A549 (cell line): ENCODE results near the gene CYP2A6. TPM values are rescaled to one million over a fixed set of nuclear protein-coding genes. Genes with fewer than 3 reads are reported as not detected.

ENCODE experiments used
- ATAC-seq, 2 experiments: fragments of 200-7000 bp in 1 of 2; fragments of >200 bp in 1 of 2; cut with Nextera tagmentation in 1 of 2; cut with Tn5 transposase in 1 of 2; 3 replicates each; pipeline versions ENCODE4 v1.8.0 to v1.9.1; 2018 to 2020; ENCODE audit warnings: mild to moderate bottlenecking in 1 of 2, moderate library complexity in 1 of 2
- CTCF ChIA-PET: fragments of 300-600 bp; sonication (Branson Sonifier 250); formaldehyde crosslinking; extraction: SDS; loops from one replicate; lab custom pipeline; 2021; ENCODE audit warnings: antibody characterized with exemption, inconsistent platforms; lab: Yijun Ruan, JAX
- POLR2A ChIA-PET: fragments of 350-600 bp; formaldehyde crosslinking; extraction: SDS; loops from one replicate; lab custom pipeline; 2021; ENCODE audit warnings: antibody characterized with exemption, inconsistent platforms; lab: Yijun Ruan, JAX
- DNase-seq, 2 experiments: peaks; one replicate each; pipeline versions ENCODE4 v3.0.0 to v3.0.0-alpha.2; 2011 to 2016; ENCODE audit warnings: low read depth in 1 of 2, low spot score in 1 of 2
- FAIRE-seq: peaks from 2 replicates; lab custom pipeline; 2011; peaks lifted over from hg19 to GRCh38; lab: Jason Lieb, UNC
- H3K27ac ChIP-seq, 2 experiments: fragments of >200 bp; sonication (Bioruptor Twin); formaldehyde crosslinking; 3 replicates each; pipeline ENCODE4 v1.5.1; 2016 to 2017
- H3K4me1 ChIP-seq: fragments of >200 bp; sonication (Bioruptor Twin); formaldehyde crosslinking; 3 replicates; pipeline ENCODE4 v1.6.1; 2016
- H3K4me2 ChIP-seq: fragments of >200 bp; sonication (Bioruptor Twin); formaldehyde crosslinking; 3 replicates; pipeline ENCODE4 v1.6.1; 2016
- H3K4me3 ChIP-seq: fragments of >200 bp; sonication (Bioruptor Twin); formaldehyde crosslinking; 3 replicates; pipeline ENCODE4 v1.5.1; 2016
- H3K9me3 ChIP-seq: fragments of >200 bp; sonication (Bioruptor Twin); formaldehyde crosslinking; 3 replicates; pipeline ENCODE4 v1.6.1; 2016
- CEBPB ChIP-seq, 2 experiments: fragments of >200 bp in 1 of 2; sonication (Bioruptor Twin) in 1 of 2; formaldehyde crosslinking in 1 of 2; IDR thresholded peaks; 2 replicates each; pipeline ENCODE4 v1.6.1; 2012 to 2016
- CHD2 ChIP-seq: fragments of 150-350 bp; IDR thresholded peaks from 2 replicates; pipeline ENCODE4 v1.6.1; 2014; ENCODE audit warnings: low read length; ENCODE audit not compliant: partially characterized antibody
- CHD4 ChIP-seq: fragments of 200-600 bp; sonication (generic); IDR thresholded peaks from 2 replicates; pipeline ENCODE4 v1.6.1; 2016; ENCODE audit warnings: antibody characterized with exemption, mild to moderate bottlenecking, borderline replicate concordance
- EHF ChIP-seq: fragments of 250-450 bp; sonication (Bioruptor Pico); IDR thresholded peaks from 2 replicates; pipeline ENCODE4 v1.5.0; 2020; ENCODE audit warnings: mild to moderate bottlenecking
- EHMT2 ChIP-seq: fragments of 200-600 bp; sonication (generic); IDR thresholded peaks from 2 replicates; pipeline ENCODE4 v1.6.1; 2016; ENCODE audit warnings: antibody characterized with exemption, low read depth, mild to moderate bottlenecking, moderate library complexity
- FOSB ChIP-seq: fragments of 250-450 bp; sonication (Bioruptor Pico); IDR thresholded peaks from 2 replicates; pipeline ENCODE4 v1.5.0; 2020; ENCODE audit warnings: mild to moderate bottlenecking, moderate library complexity
- HES2 ChIP-seq: fragments of >200 bp; sonication (Bioruptor Twin); formaldehyde crosslinking; IDR thresholded peaks from 2 replicates; pipeline ENCODE4 v1.6.1; 2016
- HOXA7 ChIP-seq: fragments of 250-450 bp; sonication (Bioruptor Pico); IDR thresholded peaks from 2 replicates; pipeline ENCODE4 v1.5.0; 2020; ENCODE audit warnings: mild to moderate bottlenecking, moderate library complexity
- JUN ChIP-seq, 2 experiments: fragments of >200 bp; sonication (Bioruptor Twin); formaldehyde crosslinking; IDR thresholded peaks; 2 replicates in 1 of 2; 3 replicates in 1 of 2; pipeline ENCODE4 v1.6.1; 2016 to 2017
- KDM1A ChIP-seq: fragments of 200-600 bp; sonication (generic); IDR thresholded peaks from 2 replicates; pipeline ENCODE4 v1.6.1; 2016; ENCODE audit warnings: low read depth, mild to moderate bottlenecking
- KDM5A ChIP-seq: fragments of 200-600 bp; sonication (generic); IDR thresholded peaks from 2 replicates; pipeline ENCODE4 v1.6.1; 2016; ENCODE audit warnings: antibody characterized with exemption, mild to moderate bottlenecking
- NPAS2 ChIP-seq: fragments of 250-450 bp; sonication (Bioruptor Pico); IDR thresholded peaks from 2 replicates; pipeline ENCODE4 v1.8.0; 2022; ENCODE audit warnings: mild to moderate bottlenecking, moderate library complexity, borderline replicate concordance
- PBX3 ChIP-seq: IDR thresholded peaks from 2 replicates; pipeline ENCODE4 v1.6.1; 2012
- POLR2AphosphoS2 ChIP-seq: conservative IDR thresholded peaks from 2 replicates; pipeline ENCODE4 v1.6.1; 2012; ENCODE audit warnings: low read length, improper control_type of control experiment, inconsistent platforms
- SMC3 ChIP-seq: fragments of >200 bp; sonication (Bioruptor Twin); formaldehyde crosslinking; IDR thresholded peaks from 3 replicates; pipeline ENCODE4 v1.6.1; 2018; ENCODE audit warnings: inconsistent platforms
- WGBS: methylation state at CpG from one replicate; pipeline ENCODE4 v1.1.6; 2017; ENCODE audit errors: missing lambda C conversion rate; 5-methylcytosine and 5-hydroxymethylcytosine counted together
- polyA plus RNA-seq, 4 experiments: library from polyadenylated mRNA; depleted of rRNA in 3 of 4; stranded (reverse); fragments of >200 nt; fragmentation: RNase III in 1 of 4; extraction: RNeasy Plus Mini Kit Qiagen cat#74134 plus additional on column Dnase treatment in 1 of 4; gene quantifications; 2 replicates in 3 of 4; 3 replicates in 1 of 4; pipeline ENCODE4 v1.2.3, GENCODE V29; 2011 to 2017

The CYP2A6 gene
- polyA plus RNA-seq, 2 of the 4 experiments (the other 2 are of a cell fraction) = not detected

- FAIRE-seq (no peak), ATAC-seq (no peak), DNase-seq (no peak)
- CTCF ChIA-PET = interaction anchor here (0.8 to 15.7 kb wide), 5 partner anchors 10 to 175 kb away, joined by 3 to 162 read pairs (median 3); partner anchors contain the start of gene EGLN2
- Histone ChIP-seq H3K4me1 (peaks cover 21% of the 10 kb centered on the region), H3K4me2 (no peak overlapping the region), H3K4me3 (no peak overlapping the region), H3K27ac (no peak overlapping the region), H3K9me3 (no peaks in the 10 kb centered on the region)
- POLR2A ChIA-PET = no interaction called here
- TF ChIP-seq EHF (CRISPR knock-in tag) (no peak), CHD4 (no peak), CHD2 (peak; percentile 16), HOXA7 (CRISPR knock-in tag) (no peak), HES2 (no peak), PBX3 (0 out of 2 replicates have a peak, but pooled peaks have one; percentile 20), SMC3 (no peak), FOSB (no peak), JUN (IDR thresholded peaks at IDR 0.05) (no peak), EHMT2 (no peak), CEBPB (IDR thresholded peaks at IDR 0.05) (no peak), KDM1A (no peak)
- WGBS = 95% methylated on average over 39 of the region's 39 CpGs
Measured at GRCh38 chr19:40809358-40810086, 40.7 kb downstream of the CYP2A6 start.

- H3K4me2 ChIP-seq = no peak overlapping the region
- 96% methylated on average over 5 of the region's 5 CpGs for WGBS
- CTCF ChIA-PET = interaction anchor here (0.9 to 15.7 kb wide), 14 partner anchors 10 to 174 kb away, joined by 3 to 162 read pairs (median 8); partner anchors contain the start of genes COQ8B, EGLN2, ITPKC and MIA
- FAIRE-seq = no peak
- H3K9me3 ChIP-seq = no peaks in the 10 kb centered on the region
- no peak overlapping the region for H3K27ac ChIP-seq
- TF ChIP-seq JUN (IDR thresholded peaks at IDR 0.05) = 0 out of 5 replicates have a peak, but pooled peaks of 1 of the 2 experiments have one; percentile 32
- 0 out of 2 replicates have a peak, but pooled peaks have one; percentile 6 for TF ChIP-seq FOSB
- no peak for TF ChIP-seq KDM5A
- 0 out of 2 replicates have a peak, but pooled peaks have one; percentile 21 for TF ChIP-seq POLR2AphosphoS2
- DNase-seq = no peak
- ATAC-seq = no peak
- no peak overlapping the region for H3K4me3 ChIP-seq
- POLR2A ChIA-PET = interaction anchor here (2.5 kb wide), 1 partner anchor 10 kb away, joined by 16 read pairs; the partner anchor contains the start of gene EGLN2
- H3K4me1 ChIP-seq = peaks cover 31% of the 10 kb centered on the region
Measured at GRCh38 chr19:40808497-40808896, 41.8 kb downstream of the CYP2A6 start.

- ChIA-PET POLR2A (interaction anchor here (2.5 to 3.3 kb wide), 2 partner anchors 9 to 30 kb away, joined by 16 to 17 read pairs; partner anchors contain the start of genes EGLN2 and RAB4B), CTCF (interaction anchor here (0.9 to 15.7 kb wide), 27 partner anchors 10 to 306 kb away, joined by 3 to 162 read pairs (median 6); partner anchors contain the start of genes ACTMAP, COQ8B, CYP2F1 and EGLN2)
- ATAC-seq (no peak), FAIRE-seq (no peak), DNase-seq (no peak)
- no peak overlapping the region for H3K4me2 ChIP-seq
- H3K4me1 ChIP-seq = peaks cover 33% of the 10 kb centered on the region
- TF ChIP-seq JUN (IDR thresholded peaks at IDR 0.05) (0 out of 5 replicates have a peak, but pooled peaks of 1 of the 2 experiments have one; percentile 29), NPAS2 (CRISPR knock-in tag) (no peak)
- no peaks in the 10 kb centered on the region for H3K9me3 ChIP-seq
- H3K27ac ChIP-seq = no peak overlapping the region
- no peak overlapping the region for H3K4me3 ChIP-seq
- WGBS = 90% methylated on average over 2 of the region's 2 CpGs
Measured at GRCh38 chr19:40808021-40808325, 42.3 kb downstream of the CYP2A6 start.
